HL-60/S4 treated with phorbol 12-myristate 13-acetate at 8.2 ng/mL for 4 days and 3 days (cell line): Measurements from ENCODE around the gene TRPM8.

Experiments
- in situ Hi-C: fragments of 300-500 bp; cut with MboI; formaldehyde crosslinking; loops from 2 replicates; pipeline ENCODE4 v1.15.0; 2022; ENCODE audit warnings: low sequenced_read_pairs

Gene TRPM8

DNA sequence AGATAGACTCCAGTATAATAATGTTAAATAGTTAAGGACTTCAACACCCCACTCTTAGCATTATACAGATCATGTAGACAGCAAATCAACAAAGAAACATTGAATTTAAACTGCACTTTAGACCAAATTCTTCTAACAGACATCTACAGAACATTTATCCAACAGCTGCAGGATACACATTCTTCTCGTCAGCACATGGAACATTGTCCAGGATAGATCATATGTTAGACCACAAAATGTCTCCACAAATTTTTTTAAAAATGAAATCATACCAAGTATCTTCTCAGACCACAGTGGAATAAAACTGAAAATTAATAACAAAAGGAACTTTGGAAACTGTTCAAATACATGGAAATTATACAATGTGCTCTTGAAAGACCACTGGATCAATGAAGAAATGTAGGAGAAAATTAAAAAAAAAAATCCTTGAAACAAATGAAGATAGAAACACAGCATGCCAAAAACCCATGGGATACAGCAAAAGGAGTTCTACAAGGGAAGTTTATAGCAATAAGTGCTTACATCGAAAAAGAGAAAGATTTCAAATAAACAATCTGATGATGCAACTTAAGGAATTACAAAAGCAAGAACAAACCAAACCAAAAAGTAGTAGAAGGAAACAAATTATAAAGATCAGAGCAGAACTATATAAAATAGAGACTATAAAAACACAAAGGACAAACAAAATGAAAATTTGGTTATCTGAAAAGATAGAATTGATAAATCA lies 121.1 kb downstream of the TRPM8 start:
- in situ Hi-C loops, result no loop called here

DNA sequence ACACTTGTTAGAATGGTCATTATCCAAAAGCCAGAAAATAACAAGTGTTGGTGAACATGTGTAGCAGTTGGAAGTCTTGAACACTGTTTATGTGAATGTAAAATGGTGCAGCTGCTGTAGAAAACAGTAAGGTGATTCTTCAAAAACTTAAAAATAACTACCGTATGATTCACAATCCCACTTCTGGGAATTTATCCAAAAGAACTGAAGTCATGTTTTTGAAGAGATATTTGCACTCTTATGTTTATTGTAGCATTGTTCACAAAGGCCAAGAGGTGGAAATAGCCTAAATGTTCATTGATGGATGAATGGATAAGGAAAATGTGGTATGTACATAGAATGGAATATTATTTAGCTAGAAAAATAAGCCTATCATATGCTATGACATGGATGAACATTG lies 127.0 kb downstream of the TRPM8 start:
- in situ Hi-C loops, result no loop called here

DNA sequence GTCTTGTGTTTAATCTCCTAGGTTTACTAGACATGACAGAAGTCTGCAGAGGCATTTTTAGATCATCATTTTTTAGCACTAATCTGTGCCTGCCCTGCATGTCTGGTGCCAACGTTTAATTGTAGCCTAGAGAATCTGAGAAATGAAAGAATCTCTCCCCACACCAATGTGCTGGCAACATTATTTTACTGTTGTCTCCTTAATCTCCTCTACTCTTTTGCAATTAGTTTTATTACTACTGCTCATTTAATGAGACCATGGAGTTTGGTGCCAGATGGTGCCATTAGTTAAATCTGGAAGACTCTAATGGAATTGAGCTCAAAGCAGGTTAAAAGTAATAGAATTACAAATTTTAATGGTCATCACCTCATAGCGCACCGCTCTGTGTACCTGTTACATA lies 129.3 kb downstream of the TRPM8 start:
- in situ Hi-C loops, result no loop called here

DNA sequence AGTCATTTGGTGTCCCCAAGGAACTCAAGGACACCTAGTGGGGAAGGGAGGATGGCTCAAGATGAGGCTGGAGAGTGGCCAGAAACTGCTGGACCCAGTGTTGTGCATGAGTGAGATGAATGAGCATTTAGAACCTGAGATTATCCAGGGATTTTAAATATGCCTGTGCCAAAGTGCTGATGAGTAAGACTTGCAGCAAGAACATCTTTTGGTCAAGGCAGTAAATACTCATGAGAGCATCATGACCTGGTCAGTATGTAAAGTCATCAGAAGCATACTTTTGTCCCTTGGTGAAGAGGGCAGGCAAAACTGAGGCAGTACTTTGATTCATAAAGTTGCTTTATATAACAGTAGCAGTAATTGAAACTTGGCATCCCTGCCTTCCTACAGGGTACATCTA lies 130.2 kb downstream of the TRPM8 start:
- in situ Hi-C loops, result no loop called here

DNA sequence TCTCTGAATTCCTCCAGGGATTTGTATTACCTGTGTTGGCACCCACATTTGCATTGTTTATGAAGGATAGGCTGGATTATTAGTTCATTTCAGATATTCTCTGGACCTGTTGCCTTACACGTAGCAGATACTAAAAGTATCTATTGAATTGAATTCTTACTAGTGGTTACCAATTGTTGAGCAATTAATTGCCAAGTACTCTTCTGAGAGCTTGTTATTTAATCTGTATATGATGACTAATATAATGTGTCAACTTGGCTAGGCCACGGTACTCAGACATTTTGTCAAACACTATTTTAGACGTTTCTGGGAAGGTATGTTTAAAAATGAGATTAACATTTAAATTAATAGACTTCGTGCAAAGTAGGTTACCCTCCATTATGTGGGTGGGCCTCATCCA lies 130.9 kb downstream of the TRPM8 start:
- in situ Hi-C loops, result no loop called here

DNA sequence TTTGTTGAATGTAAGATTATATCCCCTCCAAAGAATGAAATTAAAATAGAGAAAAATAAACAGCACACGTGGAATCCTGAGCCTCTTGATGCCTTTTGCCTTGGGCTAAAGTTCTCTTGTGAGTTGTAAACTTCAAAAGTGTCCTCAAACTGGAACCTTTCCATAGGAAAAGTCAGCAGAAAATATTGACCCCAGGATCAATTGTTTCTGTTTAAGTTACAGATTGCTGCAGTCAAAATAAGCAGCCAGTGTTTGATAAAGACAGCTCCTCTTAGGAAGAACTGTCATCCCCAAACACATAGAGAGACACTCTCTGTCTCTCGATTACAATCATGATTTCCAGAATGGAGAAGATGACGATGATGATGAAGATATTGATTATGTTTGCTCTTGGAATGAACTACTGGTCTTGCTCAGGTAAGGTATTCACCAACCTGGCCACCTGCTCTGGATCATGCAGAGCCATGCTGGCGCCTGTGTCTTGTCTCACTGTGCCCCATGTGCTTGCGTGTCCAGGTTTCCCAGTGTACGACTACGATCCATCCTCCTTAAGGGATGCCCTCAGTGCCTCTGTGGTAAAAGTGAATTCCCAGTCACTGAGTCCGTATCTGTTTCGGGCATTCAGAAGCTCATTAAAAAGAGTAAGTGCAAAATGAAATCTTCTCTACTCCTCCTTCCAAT lies 133.4 kb downstream of the TRPM8 start, which contains the start of gene SPP2:
SPP2 (plus strand) TSS at position 248 of the 681 bp plus-strand sequence; CDS start at position 333, 85 bp downstream.
- in situ Hi-C loops, result no loop called here

DNA sequence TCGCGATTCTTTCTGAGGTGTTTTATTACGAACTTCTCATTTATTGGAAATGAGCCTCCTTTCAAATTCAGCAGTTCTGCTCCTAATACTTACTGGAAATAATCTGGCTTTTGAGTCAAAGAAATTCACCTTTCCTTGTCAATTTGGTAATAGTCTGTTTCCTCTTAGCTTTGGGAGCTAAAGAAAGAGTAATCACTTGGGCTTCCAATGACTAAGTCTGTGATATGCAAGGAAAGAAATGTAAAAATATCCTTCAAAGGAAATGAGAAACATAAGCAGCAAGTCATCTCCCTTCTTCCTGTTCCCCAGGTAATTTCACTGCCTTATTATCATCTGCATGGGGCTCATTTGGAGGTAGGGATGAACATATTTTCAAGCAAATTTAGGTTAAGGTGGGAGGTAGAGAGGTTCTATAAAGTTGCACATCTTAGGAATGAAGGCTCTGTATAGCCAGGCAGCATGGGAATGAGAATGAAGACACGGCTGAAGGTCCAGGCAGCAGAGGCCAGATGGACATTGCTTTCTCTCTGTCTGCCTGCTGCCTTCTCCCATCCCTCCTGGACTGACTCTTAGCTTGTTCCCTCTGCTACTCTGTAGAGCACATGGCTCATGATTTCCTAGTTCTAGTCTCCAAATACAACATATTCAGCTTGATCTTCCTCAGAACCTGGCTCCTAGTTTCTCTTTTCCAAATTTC lies 134.3 kb downstream of the TRPM8 start:
- in situ Hi-C loops, result no loop called here

DNA sequence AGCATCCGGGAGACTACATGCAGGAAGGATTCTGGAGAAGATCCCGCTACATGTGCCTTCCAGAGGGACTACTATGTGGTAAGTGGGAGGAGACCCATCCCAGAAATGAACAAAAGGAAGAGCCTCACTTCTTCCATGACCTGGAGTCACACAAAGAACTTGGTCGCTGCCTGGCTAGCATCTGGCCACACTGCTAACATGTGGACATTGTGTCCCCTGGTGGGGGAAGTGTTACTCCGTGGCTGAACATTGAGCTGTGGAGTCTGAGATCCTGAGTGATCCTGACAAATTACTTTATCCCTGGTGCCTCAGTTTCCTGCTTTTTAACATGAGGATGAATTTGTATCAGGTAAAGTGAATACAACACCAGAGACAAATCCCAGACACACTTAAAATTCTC lies 141.7 kb downstream of the TRPM8 start:
- in situ Hi-C loops, result no loop called here

DNA sequence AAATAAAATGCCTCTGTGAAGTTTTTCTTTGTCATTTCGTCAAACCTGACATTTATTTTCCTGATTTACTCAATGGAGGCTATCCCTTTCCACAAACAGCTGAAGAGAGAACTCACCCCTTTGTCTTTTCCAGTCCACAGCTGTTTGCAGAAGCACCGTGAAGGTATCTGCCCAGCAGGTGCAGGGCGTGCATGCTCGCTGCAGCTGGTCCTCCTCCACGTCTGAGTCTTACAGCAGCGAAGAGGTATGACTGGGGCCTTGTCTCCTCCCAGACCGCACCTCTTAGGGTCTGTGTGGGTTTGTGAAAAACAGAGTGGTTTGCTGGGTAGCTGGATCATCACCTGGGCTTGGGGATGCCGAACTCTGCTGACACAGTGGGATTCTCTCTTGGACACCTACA lies 143.1 kb downstream of the TRPM8 start:
- in situ Hi-C loops, result no loop called here

DNA sequence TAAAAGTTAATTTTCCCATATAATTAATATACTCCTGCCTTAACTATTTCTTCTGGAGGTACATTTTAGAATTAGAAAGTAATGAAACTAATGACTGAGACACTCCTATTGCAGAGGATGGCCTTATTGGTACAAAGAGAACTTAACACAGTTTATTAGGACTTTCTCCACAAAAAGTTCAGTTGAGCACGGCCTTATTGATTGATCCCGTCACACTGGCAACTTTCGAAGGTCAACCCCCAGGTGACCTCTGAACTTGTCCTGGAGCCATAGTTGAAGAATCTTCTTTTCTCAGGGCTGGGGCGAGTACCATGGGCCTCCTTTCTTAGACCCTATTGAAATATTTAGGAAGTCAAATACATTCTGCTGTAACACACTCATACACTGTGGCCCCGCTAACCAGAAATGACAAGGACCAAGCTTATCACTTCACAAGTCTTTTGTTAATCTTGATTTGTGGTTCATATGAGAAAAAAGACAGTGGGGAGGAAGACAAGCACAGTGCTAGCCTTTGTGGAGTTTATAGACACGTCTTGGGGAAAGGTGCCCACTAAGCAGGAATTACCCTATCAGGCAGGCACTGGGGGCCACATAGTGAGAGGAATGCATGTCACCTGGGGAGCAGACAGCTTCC lies 144.6 kb downstream of the TRPM8 start:
- in situ Hi-C loops, result no loop called here

DNA sequence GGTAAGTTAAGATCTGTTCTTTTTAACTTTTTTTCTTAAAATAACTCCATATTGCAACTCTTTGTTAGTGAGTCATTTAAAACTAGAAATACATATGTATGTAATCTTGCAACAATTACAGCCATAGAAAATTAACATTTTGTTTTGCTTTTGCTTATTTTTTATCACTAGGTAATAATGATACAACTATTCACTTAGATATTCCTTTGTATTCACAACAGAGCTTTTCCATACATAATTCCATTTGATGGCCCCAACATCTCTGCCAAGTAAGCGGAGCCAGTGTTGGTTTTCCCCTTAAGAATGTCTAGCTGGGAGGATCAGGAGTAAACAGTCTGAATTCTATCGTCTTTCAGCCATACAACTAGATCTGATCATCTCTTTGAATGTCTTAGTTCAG lies 149.4 kb downstream of the TRPM8 start:
- in situ Hi-C loops, result no loop called here
